Measurements from ENCODE around the gene GLI3.

Gene GLI3

GRCh38 chr7:42002654-42003053, 234.4 kb downstream of the GLI3 start:
- no peak for TF ChIP-seq CTCF (IDR thresholded peaks at IDR 0.05; ENCODE audit: low read depth, low read length)
- H3K4me3 ChIP-seq (ENCODE audit: low read depth, low read length) = no peak overlapping the region

- no peak for TF ChIP-seq CTCF (IDR thresholded peaks at IDR 0.05; ENCODE audit: low read depth, low read length)
- no peak overlapping the region for H3K4me3 ChIP-seq (ENCODE audit: low read depth, low read length)
Observed at GRCh38 chr7:41999736-42000283, 237.2 kb downstream of the GLI3 start.

GRCh38 chr7:41998041-41998440, 239.0 kb downstream of the GLI3 start:
- no peak for TF ChIP-seq CTCF (IDR thresholded peaks at IDR 0.05; ENCODE audit: low read depth, low read length)
- H3K4me3 ChIP-seq (ENCODE audit: low read depth, low read length) = no peak overlapping the region

GRCh38 chr7:41997151-41997550, 239.9 kb downstream of the GLI3 start:
- no peak for TF ChIP-seq CTCF (IDR thresholded peaks at IDR 0.05; ENCODE audit: low read depth, low read length)
- H3K4me3 ChIP-seq (ENCODE audit: low read depth, low read length) = no peak overlapping the region

- no peak overlapping the region for H3K4me3 ChIP-seq (ENCODE audit: low read depth, low read length)
- TF ChIP-seq CTCF (IDR thresholded peaks at IDR 0.05; ENCODE audit: low read depth, low read length) = no peak
Observed at GRCh38 chr7:41996381-41997035, 240.5 kb downstream of the GLI3 start.

- H3K4me3 ChIP-seq (ENCODE audit: low read depth, low read length) = no peak overlapping the region
- TF ChIP-seq CTCF (IDR thresholded peaks at IDR 0.05; ENCODE audit: low read depth, low read length) = no peak
Observed at GRCh38 chr7:41995632-41996271, 241.3 kb downstream of the GLI3 start.

GRCh38 chr7:41994746-41995110, 242.3 kb downstream of the GLI3 start:
- no peak for TF ChIP-seq CTCF (IDR thresholded peaks at IDR 0.05; ENCODE audit: low read depth, low read length)
- no peak overlapping the region for H3K4me3 ChIP-seq (ENCODE audit: low read depth, low read length)

Measured in WI38 (cell line).